Activated CD4-positive, alpha-beta T cell treated with anti-CD3 and anti-CD28 coated beads, Interleukin-2, amount 10 ng/mL, durations not matched to agents 24 days and 14 days (primary cell): Measurements from ENCODE around the gene SEC23IP. TPM values are rescaled to one million over a fixed set of nuclear protein-coding genes. Genes with fewer than 3 reads are reported as not detected.
"Not testable (repeated sequence)": the region's sequence is repeated elsewhere in the genome, so short reads cannot be mapped to it uniquely, and the experiment has no call there.

Experiments
- DNase-seq: peaks from one replicate; pipeline ENCODE4 v3.0.0; 2022
- H3K27ac Mint-ChIP-seq: one replicate; pipeline ENCODE4 v1.8.0; 2022; ENCODE audit warnings: mild to moderate bottlenecking, mixed read lengths
- H3K27me3 Mint-ChIP-seq: one replicate; pipeline ENCODE4 v1.8.0; 2022; ENCODE audit warnings: mixed read lengths
- H3K36me3 Mint-ChIP-seq: one replicate; pipeline ENCODE4 v1.8.0; 2022; ENCODE audit warnings: low read depth, mild to moderate bottlenecking, mixed read lengths
- H3K4me1 Mint-ChIP-seq: one replicate; pipeline ENCODE4 v1.8.0; 2021; ENCODE audit warnings: mixed read lengths
- H3K4me3 Mint-ChIP-seq: one replicate; pipeline ENCODE4 v1.8.0; 2022; ENCODE audit warnings: mild to moderate bottlenecking, moderate library complexity, mixed read lengths
- H3K9me3 Mint-ChIP-seq: one replicate; pipeline ENCODE4 v1.8.0; 2021; ENCODE audit warnings: mixed read lengths
- intact Hi-C: fragments of 100-400 bp; cut with micrococcal nuclease; formaldehyde crosslinking; loops from one replicate; pipeline ENCODE4 v1.15.1; 2023
- total RNA-seq: library from RNA; stranded (reverse); gene quantifications from 2 replicates; pipeline ENCODE4 v1.2.3, GENCODE V29; 2022

Gene SEC23IP
- total RNA-seq, 1 donor from 2014 or later = 78.0 TPM

DNA sequence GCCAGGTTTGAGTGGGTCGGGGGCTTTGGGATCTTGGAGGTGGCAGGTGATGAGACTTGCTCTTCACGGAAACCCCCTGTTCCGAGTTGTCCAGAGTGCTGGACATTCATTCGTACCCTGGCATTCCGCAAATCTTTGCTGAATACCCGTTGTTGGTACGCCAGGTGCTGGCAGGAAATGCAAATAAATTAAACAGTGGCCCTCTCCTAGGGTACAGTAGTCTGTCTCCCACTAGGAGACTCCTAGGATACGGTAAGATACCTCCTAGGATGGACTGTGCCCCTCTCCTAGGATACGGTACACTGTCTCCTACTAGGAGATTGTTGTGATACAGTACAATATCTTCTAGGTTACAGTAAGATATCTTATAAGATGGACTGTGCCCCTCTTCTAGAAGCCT is 544 bp downstream of the SEC23IP start:
- Mint-ChIP-seq H3K9me3 (peaks cover 4% of the 10 kb centered on the region), H3K27ac (peak overlapping the region; percentile 95), H3K27me3 (peaks cover 2% of the 10 kb centered on the region), H3K4me1 (peaks cover 32% of the 10 kb centered on the region), H3K4me3 (peak overlapping the region; percentile 98), H3K36me3 (peaks cover 25% of the 10 kb centered on the region)
- DNase-seq = peak; percentile 66
- intact Hi-C loops = no loop called here

DNA sequence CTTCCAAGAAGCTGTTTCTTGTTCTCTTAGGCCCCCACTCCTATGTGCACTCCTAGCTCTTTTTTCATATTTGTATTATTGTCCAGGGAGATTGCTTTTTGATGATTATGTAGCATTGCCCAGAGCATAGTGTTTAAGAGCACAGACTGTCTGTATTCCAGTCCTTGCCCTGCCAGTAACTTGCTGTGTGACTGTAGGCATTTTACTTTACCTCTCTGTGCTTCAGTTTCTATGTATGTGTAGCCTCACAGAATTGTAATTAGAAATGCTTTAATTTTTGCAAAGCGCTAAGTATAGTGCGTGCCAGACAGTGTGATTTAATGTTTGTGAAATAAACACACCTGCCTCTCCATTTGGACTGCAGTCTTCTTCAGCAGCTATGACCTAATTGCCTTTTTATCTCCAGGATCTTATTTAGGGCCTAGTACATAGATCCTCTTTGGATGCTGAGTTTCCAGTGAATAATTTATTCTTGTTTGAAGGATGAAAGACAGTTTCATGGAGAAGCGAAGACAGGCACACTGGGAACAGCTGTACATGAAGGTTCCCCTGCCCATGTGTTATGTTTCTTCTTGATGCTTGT is 1.4 kb downstream of the SEC23IP start:
- peak overlapping the region; percentile 68 for H3K27ac Mint-ChIP-seq
- DNase-seq = no peak
- no peaks in the 10 kb centered on the region for H3K27me3 Mint-ChIP-seq
- H3K36me3 Mint-ChIP-seq = peaks cover 32% of the 10 kb centered on the region
- peak overlapping the region; percentile 98 for H3K4me3 Mint-ChIP-seq
- peaks cover 39% of the 10 kb centered on the region for H3K4me1 Mint-ChIP-seq
- peaks cover 4% of the 10 kb centered on the region for H3K9me3 Mint-ChIP-seq
- intact Hi-C loops = no loop called here

DNA sequence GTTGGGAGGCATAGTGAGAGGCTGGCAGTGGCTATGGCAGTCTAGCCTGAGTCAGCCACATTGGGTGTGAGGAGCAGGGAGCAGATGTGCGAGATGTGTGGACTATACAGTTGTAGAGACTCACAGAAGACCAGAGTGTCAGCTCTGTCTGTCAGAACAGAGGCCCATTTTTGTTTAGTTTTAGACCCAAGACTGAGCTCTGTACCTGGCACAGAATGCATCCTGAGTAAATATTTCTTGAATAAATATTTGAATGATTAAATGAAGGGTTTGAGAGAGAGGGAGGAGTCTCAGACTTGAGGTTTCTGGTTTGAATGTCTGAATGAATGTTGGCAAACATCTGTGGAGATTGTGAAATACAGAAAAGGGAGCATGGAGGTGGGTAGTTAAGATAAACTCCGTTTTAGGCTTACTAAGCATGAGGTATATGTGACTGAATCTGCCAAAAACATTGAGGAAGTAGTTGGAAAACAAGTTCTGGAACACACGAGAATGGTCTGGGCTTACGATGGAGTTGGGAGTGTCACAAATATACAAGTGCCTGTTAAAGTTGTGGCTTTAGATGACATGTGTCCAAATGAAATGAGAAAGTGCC is 3.6 kb downstream of the SEC23IP start:
- intact Hi-C loops = no loop called here
- no peak for DNase-seq
- Mint-ChIP-seq H3K4me1 (peaks cover 43% of the 10 kb centered on the region), H3K36me3 (peaks cover 37% of the 10 kb centered on the region), H3K27me3 (no peaks in the 10 kb centered on the region), H3K27ac (no peak overlapping the region), H3K4me3 (no peak overlapping the region), H3K9me3 (peaks cover 4% of the 10 kb centered on the region)

DNA sequence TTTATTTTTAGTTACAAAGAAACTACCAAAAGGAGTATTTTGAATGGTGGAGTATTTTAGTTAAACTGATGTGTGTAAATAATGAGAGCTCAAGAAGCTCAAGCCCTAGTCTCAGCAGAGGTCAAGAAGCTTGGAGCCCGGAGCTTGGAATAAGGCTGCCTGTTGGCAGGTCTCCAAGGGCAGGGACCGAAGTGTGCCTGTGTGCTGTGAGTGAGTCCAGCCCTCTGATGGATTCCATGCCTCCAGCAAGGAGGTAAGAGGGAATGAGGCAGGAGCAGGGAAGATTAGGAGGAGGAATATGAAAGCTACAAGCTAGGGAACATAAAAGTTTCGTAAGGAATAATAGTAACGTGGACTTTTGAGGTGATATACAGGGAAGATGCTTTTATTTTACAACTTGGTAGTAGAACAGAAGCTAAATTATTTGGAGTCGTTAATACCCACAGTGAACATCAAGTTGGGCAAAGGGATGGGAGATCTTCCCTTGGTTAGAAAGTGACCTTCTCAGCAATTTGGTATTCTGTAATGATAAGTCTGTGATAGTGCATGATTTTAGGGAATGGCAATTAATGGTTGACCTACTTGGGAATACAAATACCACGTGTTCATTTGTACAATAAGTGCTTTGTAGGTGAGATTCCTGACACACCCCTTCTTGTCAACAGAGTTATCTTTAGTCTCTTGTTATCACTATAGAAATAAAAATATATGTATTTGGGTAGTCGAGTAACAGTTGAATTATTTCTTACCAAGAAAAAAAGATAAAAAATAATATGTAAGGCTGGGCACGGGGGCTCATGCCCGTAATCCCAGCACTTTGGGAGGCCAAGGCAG is 4.6 kb downstream of the SEC23IP start:
- Mint-ChIP-seq H3K4me3 (no peak overlapping the region), H3K27me3 (no peaks in the 10 kb centered on the region), H3K27ac (no peak overlapping the region), H3K4me1 (peaks cover 40% of the 10 kb centered on the region), H3K36me3 (peaks cover 39% of the 10 kb centered on the region), H3K9me3 (peaks cover 3% of the 10 kb centered on the region)
- no peak for DNase-seq
- intact Hi-C loops = no loop called here

DNA sequence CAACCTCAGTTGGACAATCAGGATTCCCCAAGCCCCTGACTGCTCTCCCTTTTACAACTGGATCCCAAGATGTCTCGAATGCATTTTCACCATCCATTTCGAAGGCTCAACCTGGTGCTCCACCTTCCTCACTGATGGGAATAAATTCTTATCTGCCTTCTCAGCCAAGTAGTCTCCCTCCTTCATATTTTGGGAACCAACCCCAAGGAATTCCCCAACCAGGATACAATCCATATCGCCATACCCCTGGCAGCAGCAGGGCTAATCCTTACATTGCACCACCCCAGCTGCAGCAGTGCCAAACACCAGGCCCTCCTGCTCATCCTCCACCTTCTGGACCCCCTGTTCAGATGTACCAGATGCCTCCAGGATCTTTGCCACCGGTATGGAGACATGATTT is 6.0 kb downstream of the SEC23IP start:
- H3K4me1 Mint-ChIP-seq = peaks cover 34% of the 10 kb centered on the region

DNA sequence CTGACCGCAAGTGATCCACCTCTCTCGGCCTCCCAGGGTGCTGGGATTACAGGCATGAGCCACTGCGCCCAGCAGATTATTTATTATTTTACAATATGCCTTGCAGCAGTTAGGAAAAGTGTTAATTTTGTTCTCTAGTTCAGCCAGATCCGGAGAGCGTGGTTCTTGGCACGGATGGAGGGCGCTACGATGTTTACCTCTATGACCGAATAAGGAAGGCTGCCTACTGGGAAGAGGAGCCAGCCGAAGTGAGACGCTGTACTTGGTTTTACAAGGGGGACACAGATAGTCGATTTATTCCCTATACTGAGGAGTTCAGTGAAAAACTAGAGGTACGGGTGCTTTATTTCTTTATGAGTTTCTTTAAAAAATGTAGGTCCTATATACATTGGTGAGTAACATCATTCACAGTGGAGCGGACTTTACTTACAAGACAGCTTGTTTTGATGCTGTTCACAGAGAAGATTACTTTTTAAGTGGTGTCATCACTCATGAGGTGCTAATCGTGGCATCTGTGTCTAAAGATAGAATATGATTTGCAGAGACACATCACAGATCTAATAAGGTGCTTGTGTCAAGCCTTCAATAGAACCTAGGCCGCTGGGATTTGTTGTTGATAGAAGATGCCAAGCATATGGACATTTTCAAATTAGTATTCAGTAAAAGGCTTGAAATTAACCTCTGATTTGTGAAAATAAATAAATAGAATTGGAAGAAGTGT is 11.6 kb downstream of the SEC23IP start:
- no peak overlapping the region for H3K4me3 Mint-ChIP-seq
- no peaks in the 10 kb centered on the region for H3K27me3 Mint-ChIP-seq
- H3K9me3 Mint-ChIP-seq = no peaks in the 10 kb centered on the region
- H3K36me3 Mint-ChIP-seq = peaks cover 49% of the 10 kb centered on the region
- H3K4me1 Mint-ChIP-seq = peaks cover 2% of the 10 kb centered on the region
- H3K27ac Mint-ChIP-seq = peak overlapping the region; percentile 11
- intact Hi-C loops = no loop called here
- no peak for DNase-seq

More for the DNA sequence above, 6.0 kb downstream of the SEC23IP start:
- Mint-ChIP-seq H3K27ac (no peak overlapping the region), H3K4me3 (no peak overlapping the region), H3K27me3 (no peaks in the 10 kb centered on the region), H3K36me3 (peaks cover 45% of the 10 kb centered on the region), H3K9me3 (no peaks in the 10 kb centered on the region)
- intact Hi-C loops = no loop called here
- DNase-seq = no peak

DNA sequence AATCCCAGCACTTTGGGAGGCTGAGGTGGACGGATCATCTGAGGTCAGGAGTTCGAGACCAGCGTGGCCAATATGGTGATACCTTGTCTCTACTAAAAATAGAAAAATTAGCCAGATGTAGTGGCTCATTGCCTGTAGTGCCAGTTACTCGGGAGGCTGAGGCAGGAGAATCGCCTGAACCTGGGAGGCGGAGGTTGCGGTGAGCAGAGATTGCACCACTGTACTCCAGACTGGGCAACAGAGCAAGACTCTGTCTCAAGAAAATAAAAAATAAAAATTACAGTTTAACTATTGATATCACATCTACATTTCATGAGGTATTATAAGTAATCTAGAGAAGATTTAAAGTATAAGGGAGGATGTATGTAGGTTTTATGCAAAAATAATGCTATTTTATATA is 15.2 kb downstream of the SEC23IP start:
- H3K27ac Mint-ChIP-seq, H3K4me3 Mint-ChIP-seq, DNase-seq, H3K4me1 Mint-ChIP-seq, H3K27me3 Mint-ChIP-seq, intact Hi-C loops, H3K9me3 Mint-ChIP-seq: not testable (repeated sequence)
- H3K36me3 Mint-ChIP-seq = peaks cover 55% of the 10 kb centered on the region

DNA sequence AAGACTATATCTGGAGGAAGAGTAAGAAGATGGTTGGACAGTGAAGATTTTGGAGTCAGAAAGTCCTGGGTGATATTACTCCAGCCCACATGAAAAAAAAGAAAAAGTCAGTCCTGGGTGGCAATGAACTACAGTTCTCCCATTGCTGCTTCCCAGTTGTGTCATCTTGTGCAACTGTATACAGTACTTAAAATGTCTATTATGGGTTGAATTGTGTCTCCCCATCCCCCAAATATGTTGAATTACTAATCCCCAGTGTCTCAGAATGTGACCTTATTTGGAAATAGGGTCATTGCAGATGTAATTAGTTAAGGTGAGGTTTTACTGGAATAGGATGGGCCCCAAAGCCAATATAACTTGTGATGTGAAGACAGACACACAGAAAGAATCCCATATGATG is 15.6 kb downstream of the SEC23IP start:
- no peak overlapping the region for H3K4me3 Mint-ChIP-seq
- H3K9me3 Mint-ChIP-seq = no peaks in the 10 kb centered on the region
- peaks cover 55% of the 10 kb centered on the region for H3K36me3 Mint-ChIP-seq
- intact Hi-C loops = no loop called here
- no peak for DNase-seq
- H3K27me3 Mint-ChIP-seq = no peaks in the 10 kb centered on the region
- H3K27ac Mint-ChIP-seq = peak overlapping the region; percentile 5
- H3K4me1 Mint-ChIP-seq = no peaks in the 10 kb centered on the region

DNA sequence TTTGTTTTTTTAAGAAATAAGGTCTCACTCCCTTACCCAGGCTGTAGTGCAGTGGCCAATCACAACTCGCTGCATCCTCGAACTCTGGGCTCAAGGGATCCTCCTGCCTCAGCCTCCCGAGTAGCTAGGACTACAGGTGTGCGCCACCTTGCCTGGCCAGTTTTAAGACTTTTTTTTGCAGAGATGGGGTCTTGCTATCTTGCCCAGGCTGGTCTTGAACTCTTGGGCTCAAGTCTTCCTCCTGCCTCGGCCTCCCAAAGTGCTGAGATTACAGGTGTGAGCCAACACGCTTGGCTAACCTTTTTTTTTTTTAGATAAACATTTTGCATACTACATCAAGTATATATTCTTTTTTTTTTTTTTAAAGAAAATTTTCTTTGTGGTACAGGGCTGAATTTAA is 18.2 kb downstream of the SEC23IP start:
- Mint-ChIP-seq H3K4me3 (no peak overlapping the region), H3K9me3 (no peaks in the 10 kb centered on the region), H3K4me1 (no peaks in the 10 kb centered on the region), H3K27ac (no peak overlapping the region), H3K36me3 (peaks cover 49% of the 10 kb centered on the region), H3K27me3 (no peaks in the 10 kb centered on the region)
- intact Hi-C loops = no loop called here
- DNase-seq = no peak

DNA sequence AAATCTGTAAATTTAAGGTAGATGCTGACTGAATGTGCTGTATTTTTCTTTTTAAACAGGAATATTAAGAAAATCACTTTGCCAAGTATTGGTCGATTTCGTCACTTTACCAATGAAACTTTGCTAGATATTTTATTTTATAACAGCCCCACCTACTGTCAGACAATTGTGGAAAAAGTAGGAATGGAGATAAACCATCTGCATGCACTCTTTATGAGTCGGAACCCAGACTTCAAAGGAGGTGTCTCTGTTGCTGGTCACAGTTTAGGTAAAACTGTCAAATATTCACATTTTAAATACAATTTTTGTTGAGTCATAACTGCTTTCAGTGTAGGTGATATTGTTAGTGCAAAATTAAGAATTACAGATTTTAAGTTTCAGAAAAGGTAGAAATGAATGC is 25.2 kb downstream of the SEC23IP start:
- Mint-ChIP-seq H3K36me3 (peaks cover 62% of the 10 kb centered on the region), H3K27me3 (no peaks in the 10 kb centered on the region), H3K4me1 (peaks cover 16% of the 10 kb centered on the region), H3K27ac (no peak overlapping the region), H3K9me3 (no peaks in the 10 kb centered on the region), H3K4me3 (no peak overlapping the region)
- intact Hi-C loops = no loop called here
- no peak for DNase-seq

DNA sequence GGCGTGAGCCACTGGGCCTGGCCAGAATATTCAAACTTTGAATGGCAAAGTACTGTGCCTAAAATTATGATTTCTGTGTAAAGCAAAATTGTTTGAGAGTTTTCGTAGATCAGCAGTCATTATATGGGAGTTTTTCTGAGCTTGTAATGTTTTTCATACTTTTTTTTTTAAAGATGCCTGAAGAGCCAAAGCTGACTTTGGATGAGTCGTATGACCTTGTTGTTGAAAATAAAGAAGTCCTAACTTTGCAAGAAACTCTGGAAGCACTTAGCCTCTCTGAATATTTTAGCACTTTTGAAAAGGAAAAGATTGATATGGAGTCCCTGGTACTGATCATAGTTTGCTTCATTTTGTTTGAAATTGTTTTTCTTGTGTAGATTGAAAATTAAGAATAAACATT is 26.7 kb downstream of the SEC23IP start:
- Mint-ChIP-seq H3K4me1 (peaks cover 16% of the 10 kb centered on the region), H3K27me3 (no peaks in the 10 kb centered on the region), H3K27ac (peak overlapping the region; percentile 60), H3K9me3 (no peaks in the 10 kb centered on the region), H3K4me3 (peak overlapping the region; percentile 37), H3K36me3 (peaks cover 58% of the 10 kb centered on the region)
- no peak for DNase-seq
- intact Hi-C loops = no loop called here

DNA sequence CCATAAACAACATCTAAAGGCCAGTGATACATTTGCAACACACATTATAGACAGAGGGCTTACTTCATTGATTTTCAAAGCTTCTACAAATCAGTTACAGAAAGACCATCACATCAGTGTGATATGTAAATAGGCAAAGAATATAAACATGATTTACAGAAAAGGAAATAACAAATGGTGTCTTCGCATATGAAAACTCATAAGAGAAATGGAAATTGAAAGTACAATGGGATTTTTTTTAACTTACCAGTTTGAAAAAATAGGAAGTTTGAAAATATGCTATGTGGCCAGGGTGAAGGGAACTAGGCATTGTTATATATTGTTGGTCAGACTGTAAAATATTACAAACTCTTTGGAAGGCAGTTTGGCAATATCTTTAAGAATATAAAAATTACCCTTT is 27.3 kb downstream of the SEC23IP start:
- intact Hi-C loops = loop anchor here (5.0 kb wide), 1 partner anchor 168 kb away; no protein-coding TSS in a partner anchor
- Mint-ChIP-seq H3K4me1 (peaks cover 16% of the 10 kb centered on the region), H3K9me3 (no peaks in the 10 kb centered on the region), H3K36me3 (peaks cover 57% of the 10 kb centered on the region), H3K4me3 (peak overlapping the region; percentile 37), H3K27me3 (no peaks in the 10 kb centered on the region), H3K27ac (peak overlapping the region; percentile 51)
- no peak for DNase-seq

DNA sequence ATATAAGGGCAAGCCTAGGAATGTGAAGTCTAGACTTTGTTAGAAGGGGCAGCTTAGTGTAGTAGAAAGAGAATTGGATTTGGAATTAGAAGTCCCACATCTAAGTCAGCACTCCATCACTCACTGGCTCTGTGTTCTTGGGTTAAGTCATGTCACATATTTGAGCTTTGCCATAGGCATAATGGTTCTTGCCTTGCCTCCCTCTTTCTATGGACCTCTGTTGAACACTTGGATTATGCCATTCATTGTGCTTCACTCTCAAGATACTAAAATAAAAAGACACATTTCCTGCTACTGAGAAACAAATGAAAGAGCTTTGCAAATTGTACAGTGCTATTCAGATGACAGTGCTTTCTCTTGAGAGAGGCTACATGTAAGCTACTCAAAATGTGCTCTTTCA is 35.9 kb downstream of the SEC23IP start:
- no peaks in the 10 kb centered on the region for H3K9me3 Mint-ChIP-seq
- DNase-seq = no peak
- no peak overlapping the region for H3K27ac Mint-ChIP-seq
- intact Hi-C loops = no loop called here
- peaks cover 54% of the 10 kb centered on the region for H3K36me3 Mint-ChIP-seq
- H3K4me1 Mint-ChIP-seq = peaks cover 7% of the 10 kb centered on the region
- H3K4me3 Mint-ChIP-seq = no peak overlapping the region
- H3K27me3 Mint-ChIP-seq = no peaks in the 10 kb centered on the region

DNA sequence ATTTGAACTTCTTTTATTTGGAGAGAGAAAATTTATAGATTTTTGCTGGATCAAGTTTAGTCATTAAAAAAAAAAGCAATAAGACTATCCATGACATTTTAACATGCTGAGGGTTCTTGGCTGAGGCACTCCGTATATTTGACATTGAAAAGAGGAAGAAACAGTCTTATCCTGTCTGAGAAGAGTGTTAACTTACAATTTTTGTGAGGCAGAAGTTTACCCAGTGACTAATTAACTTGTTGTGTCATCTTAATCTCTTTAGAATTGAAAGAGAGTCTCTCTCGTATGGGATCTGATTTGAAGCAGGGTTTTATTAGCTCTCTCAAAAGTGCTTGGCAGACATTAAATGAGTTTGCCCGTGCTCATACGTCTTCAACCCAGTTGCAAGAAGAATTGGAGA is 39.3 kb downstream of the SEC23IP start:
- H3K27me3 Mint-ChIP-seq = no peaks in the 10 kb centered on the region
- H3K9me3 Mint-ChIP-seq = no peaks in the 10 kb centered on the region
- no peak overlapping the region for H3K27ac Mint-ChIP-seq
- DNase-seq = no peak
- peaks cover 7% of the 10 kb centered on the region for H3K4me1 Mint-ChIP-seq
- H3K4me3 Mint-ChIP-seq = no peak overlapping the region
- H3K36me3 Mint-ChIP-seq = peaks cover 53% of the 10 kb centered on the region
- intact Hi-C loops = no loop called here
